Glutamatergic neuron (in vitro differentiated cells): ENCODE results near the gene RASSF6. TPM values are rescaled to one million over a fixed set of nuclear protein-coding genes. Genes with fewer than 3 reads are reported as not detected.
"Not testable (repeated sequence)": the region's sequence is repeated elsewhere in the genome, so short reads cannot be mapped to it uniquely, and the experiment has no call there.

Experiments
- DNase-seq: peaks from one replicate; pipeline ENCODE4 v3.0.0; 2022
- H3K27ac Mint-ChIP-seq: one replicate; pipeline ENCODE4 v1.8.0; 2020; ENCODE audit warnings: mild to moderate bottlenecking, mixed read lengths, inconsistent platforms; ENCODE audit not compliant: unreplicated experiment
- H3K27me3 Mint-ChIP-seq: one replicate; pipeline ENCODE4 v1.8.0; 2020; ENCODE audit warnings: mild to moderate bottlenecking, moderate library complexity, mixed read lengths, inconsistent platforms; ENCODE audit not compliant: unreplicated experiment
- H3K36me3 Mint-ChIP-seq: one replicate; pipeline ENCODE4 v1.8.0; 2020; ENCODE audit warnings: mild to moderate bottlenecking, mixed read lengths, inconsistent platforms; ENCODE audit not compliant: unreplicated experiment
- H3K4me1 Mint-ChIP-seq: one replicate; pipeline ENCODE4 v1.8.0; 2020; ENCODE audit warnings: mild to moderate bottlenecking, low read depth, mixed read lengths, inconsistent platforms; ENCODE audit not compliant: unreplicated experiment
- H3K4me3 Mint-ChIP-seq: one replicate; pipeline ENCODE4 v1.8.0; 2020; ENCODE audit warnings: mild to moderate bottlenecking, mixed read lengths, inconsistent platforms; ENCODE audit not compliant: unreplicated experiment
- H3K9me3 Mint-ChIP-seq: one replicate; pipeline ENCODE4 v1.8.0; 2020; ENCODE audit warnings: mild to moderate bottlenecking, moderate library complexity, mixed read lengths, inconsistent platforms; ENCODE audit not compliant: unreplicated experiment
- CTCF ChIP-seq: fragments of 200-600 bp; sonication (generic); IDR thresholded peaks from one replicate; pipeline ENCODE4 v1.5.0; 2021; ENCODE audit not compliant: partially characterized antibody, unreplicated experiment
- total RNA-seq: library from RNA; stranded (reverse); fragmentation: NEBNext Ultra II Directional; extraction: Animal tissue kit (Norgen Biotek cat#: 25700); gene quantifications from one replicate; pipeline ENCODE4 v1.2.1, GENCODE V29; 2021; ENCODE audit not compliant: unreplicated experiment

Gene RASSF6
- total RNA-seq, 1 donor from 2014 or later: not detected

DNA sequence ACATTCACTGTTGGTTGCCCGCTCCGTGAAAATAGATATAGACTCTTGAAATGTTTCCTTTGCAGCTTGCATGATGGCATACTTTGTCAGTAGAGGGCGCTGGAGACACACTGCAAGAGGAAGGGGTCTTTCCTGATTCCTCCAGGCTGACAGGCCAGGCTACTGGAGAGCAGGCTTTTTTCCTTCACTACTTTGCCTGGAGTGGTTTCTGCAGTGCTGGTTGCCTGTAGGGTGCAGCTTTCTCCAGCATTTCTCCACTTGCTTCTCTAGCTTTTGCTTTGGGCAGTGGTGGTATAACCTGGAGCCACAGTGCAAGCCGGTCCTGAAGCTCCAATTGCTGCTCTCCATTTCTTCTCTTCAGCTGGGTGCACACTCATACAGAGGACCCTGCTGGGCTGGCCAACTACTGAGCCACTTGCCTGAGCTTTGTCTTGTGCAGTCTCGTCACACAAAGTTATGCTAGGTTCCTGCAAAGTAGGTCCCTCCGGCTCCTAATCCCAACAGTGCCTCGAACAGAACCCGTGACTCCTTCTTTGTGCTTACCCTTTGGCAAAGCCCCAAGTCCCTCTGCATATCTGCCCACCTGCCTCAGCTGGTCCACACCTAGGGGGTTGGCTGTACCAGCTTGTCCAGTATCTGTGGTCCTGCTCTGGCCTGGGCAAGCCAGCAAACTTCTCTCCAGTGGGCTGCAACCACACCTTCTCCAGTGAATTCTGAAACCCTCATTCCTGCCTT lies 46.3 kb downstream of the RASSF6 start:
- H3K4me3 Mint-ChIP-seq: no peak overlapping the region
- H3K36me3 Mint-ChIP-seq: no peaks in the 10 kb centered on the region
- no peaks in the 10 kb centered on the region for H3K4me1 Mint-ChIP-seq
- peaks cover 1% of the 10 kb centered on the region for H3K9me3 Mint-ChIP-seq
- peak; percentile 74 for TF ChIP-seq CTCF
- H3K27ac Mint-ChIP-seq: no peak overlapping the region
- no peaks in the 10 kb centered on the region for H3K27me3 Mint-ChIP-seq
- peak; percentile 70 for DNase-seq

DNA sequence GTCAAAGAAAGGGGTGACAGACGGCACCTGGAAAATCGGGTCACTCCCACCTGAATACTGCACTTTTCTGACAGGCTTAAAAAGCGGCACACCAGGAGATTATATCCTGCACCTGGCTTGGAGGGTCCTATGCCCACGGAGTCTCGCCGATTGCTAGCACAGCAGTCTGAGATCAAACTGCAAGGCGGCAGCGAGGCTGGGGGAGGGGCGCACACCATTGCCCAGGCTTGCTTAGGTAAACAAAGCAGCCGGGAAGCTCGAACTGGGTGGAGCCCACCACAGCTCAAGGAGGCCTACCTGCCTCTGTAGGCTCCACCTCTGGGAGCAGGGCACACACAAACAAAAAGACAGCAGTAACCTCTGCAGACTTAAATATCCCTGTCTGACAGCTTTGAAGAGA lies 69.4 kb downstream of the RASSF6 start:
- not testable (repeated sequence) for H3K27ac Mint-ChIP-seq, DNase-seq, H3K9me3 Mint-ChIP-seq, H3K36me3 Mint-ChIP-seq, H3K4me1 Mint-ChIP-seq, H3K4me3 Mint-ChIP-seq, H3K27me3 Mint-ChIP-seq

GRCh38 chr4:73544620-73545019 lies 75.6 kb downstream of the RASSF6 start:
- no peak for DNase-seq
- H3K4me3 Mint-ChIP-seq: no peak overlapping the region
- no peak overlapping the region for H3K27ac Mint-ChIP-seq
- no peaks in the 10 kb centered on the region for H3K4me1 Mint-ChIP-seq
- H3K36me3 Mint-ChIP-seq: no peaks in the 10 kb centered on the region
- no peaks in the 10 kb centered on the region for H3K27me3 Mint-ChIP-seq
- no peak for TF ChIP-seq CTCF
- H3K9me3 Mint-ChIP-seq: no peaks in the 10 kb centered on the region

- Mint-ChIP-seq H3K27me3 (no peaks in the 10 kb centered on the region), H3K4me3 (no peak overlapping the region), H3K36me3 (no peaks in the 10 kb centered on the region), H3K4me1 (no peaks in the 10 kb centered on the region), H3K27ac (no peak overlapping the region), H3K9me3 (no peaks in the 10 kb centered on the region)
- DNase-seq: no peak
- no peak for TF ChIP-seq CTCF
Observed at GRCh38 chr4:73541251-73541650, 79.0 kb downstream of the RASSF6 start.

DNA sequence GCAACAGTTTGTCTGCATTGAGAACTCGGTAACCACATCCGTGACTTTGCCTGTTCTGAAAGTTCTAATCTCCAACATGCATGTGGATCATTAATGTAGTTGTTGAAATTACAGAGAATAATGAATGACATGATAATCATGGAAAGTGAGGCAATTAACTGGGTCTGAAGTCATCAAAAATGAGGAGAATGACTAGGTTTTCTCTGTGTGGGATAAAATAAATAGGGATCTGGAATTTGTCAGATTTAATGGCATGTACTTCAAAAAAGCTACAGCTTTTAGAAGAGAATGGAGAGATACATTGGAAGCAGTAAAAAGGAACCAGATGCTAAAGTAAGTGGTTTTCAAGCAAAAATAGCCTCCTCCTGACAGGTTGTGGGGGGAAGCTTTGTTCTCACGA lies 79.4 kb downstream of the RASSF6 start:
- H3K4me1 Mint-ChIP-seq: no peaks in the 10 kb centered on the region
- no peak overlapping the region for H3K27ac Mint-ChIP-seq
- H3K9me3 Mint-ChIP-seq: no peaks in the 10 kb centered on the region
- H3K27me3 Mint-ChIP-seq: no peaks in the 10 kb centered on the region
- no peak for DNase-seq
- no peak overlapping the region for H3K4me3 Mint-ChIP-seq
- no peaks in the 10 kb centered on the region for H3K36me3 Mint-ChIP-seq
- TF ChIP-seq CTCF: no peak
